Stimulated activated CD4-positive, alpha-beta T cell treated with anti-CD3 and anti-CD28 coated beads, Interleukin-2, amount 100 ng/mL, for 4 hours (primary cell): ENCODE data around the gene NAALADL2.

ENCODE experiments used
- DNase-seq: peaks from one replicate; pipeline ENCODE4 v3.0.0-alpha.2; 2020; ENCODE audit warnings: low read depth

The NAALADL2 gene

GRCh38 chr3:175200391-175201095 is 341.4 kb downstream of the NAALADL2 start:
- DNase-seq, result no peak

DNA sequence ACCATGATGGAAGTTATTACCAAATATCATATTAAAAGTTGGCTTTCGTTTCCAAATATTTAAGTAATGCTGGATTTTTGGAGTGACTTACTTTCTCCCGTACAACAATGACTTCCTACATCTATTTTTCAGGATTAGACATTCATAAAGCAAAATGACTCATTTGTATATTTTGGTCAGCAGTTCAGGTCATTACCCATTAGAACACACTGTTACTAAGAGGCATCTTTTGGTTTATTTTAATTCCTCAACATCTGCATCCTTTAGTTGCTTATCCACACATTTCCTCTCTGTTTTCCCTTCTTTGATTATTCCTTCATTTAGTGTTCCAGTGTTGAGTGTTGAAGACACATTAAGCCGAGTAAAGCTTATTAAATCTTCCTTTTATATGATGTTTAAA is 348.2 kb downstream of the NAALADL2 start:
- DNase-seq, result no peak

DNA sequence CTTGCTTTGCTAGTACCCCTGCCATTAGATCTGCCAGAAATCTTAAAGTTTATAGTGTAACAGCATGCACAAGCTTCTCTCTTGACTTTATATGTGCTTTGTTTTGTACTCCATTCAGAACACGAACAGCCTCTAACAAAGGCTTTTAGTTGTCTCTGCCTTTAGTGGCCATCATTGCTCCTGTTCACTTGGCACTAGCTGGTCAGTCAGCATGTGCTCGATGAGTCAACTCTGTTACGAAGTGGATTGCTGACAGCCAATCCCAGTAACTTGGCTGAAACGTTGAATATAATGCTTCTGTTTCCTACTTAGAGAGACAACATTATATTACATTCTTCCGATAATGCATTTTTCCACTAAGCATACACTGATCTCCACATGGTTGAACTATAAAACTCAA is 349.2 kb downstream of the NAALADL2 start:
- DNase-seq, result no peak

- no peak for DNase-seq
Observed at GRCh38 chr3:175211466-175211865, 352.3 kb downstream of the NAALADL2 start.

GRCh38 chr3:175212896-175213295 is 353.8 kb downstream of the NAALADL2 start:
- no peak for DNase-seq

DNA sequence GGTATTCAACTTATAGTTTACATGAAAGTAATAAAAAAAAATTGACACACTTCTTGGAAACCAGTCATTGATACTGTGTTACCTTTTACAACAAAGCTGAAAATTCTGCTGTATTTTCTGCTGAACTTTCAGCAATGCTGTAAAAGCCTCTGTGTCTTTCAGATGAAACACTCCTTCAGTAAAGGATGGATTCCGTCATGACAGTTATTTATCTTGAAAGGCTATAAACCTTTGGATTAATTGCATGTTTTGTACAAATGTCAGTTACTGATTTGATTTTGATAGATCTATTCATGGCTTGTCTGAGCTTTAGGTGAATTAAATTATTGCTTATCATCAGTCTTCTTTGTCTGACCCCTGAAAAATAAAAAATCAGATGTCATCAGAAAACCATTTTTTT is 355.1 kb downstream of the NAALADL2 start:
- DNase-seq, result no peak

DNA sequence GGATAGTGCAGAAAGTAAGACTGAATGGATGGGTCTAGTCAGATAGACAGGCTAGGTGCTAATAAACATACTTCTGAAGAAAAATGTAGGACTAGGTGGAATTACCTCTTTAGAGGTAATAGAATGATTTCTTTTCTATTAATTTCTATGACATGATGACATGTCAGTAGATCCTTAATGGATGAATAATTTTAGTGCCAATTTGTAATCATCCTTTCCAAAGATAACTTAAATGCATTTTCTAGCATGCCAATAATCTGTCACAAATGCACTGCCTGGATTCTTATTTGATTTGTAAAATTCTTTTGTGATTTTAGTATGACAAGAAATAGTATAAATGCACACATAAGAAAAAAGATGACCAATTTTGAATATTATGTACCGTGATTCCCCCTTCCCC is 356.7 kb downstream of the NAALADL2 start:
- DNase-seq, result no peak

GRCh38 chr3:175222356-175222755 is 363.2 kb downstream of the NAALADL2 start:
- no peak for DNase-seq

DNA sequence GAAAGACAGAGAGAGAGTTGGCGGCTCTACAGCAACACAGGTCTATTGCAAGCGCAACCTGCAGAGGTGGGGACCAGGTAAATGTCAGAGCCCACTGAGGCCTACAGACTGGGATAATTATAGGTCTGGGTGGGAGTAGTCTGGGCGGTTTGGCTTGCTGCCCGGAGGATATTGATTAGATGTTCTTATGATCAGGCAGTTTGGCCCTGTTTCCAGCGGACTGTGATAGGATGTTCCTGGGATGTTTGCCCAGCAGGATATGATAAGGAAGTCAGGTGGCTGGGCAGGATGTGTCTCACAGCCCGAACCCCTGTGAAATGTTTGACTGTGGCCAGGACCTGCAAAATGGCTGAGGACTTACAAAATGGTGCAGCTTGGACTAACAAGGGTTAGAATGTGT is 364.9 kb downstream of the NAALADL2 start:
- DNase-seq, result no peak

GRCh38 chr3:175226444-175226843 is 367.3 kb downstream of the NAALADL2 start:
- no peak for DNase-seq

GRCh38 chr3:175227126-175227525 is 368.0 kb downstream of the NAALADL2 start:
- DNase-seq, result no peak

DNA sequence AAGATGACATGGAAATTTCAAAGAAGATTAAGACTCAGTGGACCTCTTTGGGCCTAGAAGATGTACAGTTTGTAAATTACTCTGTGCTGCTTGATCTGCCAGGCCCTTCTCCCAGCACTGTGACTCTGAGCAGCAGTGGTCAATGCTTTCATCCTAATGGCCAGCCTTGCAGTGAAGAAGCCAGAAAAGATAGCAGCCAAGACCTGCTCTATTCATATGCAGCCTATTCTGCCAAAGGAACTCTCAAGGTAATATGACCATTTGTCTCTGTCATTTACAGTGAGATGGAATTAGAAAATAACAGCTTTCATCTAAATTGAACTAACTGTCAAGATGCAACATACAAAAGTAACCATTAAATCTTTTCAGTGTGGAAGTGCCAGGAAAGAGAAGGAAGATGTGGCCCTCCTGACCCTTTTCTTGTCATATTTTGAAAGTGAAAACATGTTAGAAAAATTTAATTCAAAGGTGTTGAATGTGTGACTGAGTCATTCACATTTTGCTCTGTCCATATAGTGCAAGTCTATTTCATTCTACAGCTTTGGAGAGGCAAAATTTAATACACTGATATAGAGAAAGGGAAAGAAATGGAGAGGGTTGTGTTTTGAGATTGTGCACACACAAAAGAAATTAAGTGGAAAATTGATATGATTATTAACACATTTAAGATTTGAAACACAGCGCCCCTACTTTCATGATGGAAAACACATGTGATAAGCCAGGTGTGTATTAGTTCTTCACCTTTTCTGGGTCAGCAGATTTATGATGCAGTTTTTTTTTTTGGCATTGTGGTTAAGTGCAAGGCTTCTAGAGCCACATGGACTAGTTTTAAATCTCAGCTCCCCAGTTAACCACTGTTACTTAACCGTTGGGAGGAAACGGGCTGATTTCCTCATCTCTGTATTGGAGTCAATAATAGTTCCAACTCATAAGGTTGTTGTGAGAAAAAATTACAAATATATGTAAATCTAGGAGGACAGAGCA is 375.1 kb downstream of the NAALADL2 start:
- DNase-seq, result no peak

DNA sequence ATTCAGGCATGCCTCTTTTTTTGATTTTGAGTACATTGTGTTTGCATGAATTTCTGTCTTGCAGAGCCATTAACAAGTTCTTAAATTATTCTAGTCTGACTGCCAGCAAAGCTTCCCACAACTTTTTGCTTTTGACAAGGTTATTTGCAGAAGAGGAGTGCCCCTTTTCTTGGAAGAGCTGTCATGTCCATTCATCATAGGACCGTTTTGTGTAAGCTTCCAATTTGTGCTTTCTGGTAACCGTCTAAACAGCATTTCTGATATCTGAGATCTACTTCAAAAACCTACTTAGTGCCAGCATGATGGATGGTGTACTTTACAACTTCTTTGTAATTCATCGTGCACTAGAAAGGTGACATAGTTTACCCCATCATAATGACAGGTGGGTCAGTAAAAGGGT is 379.7 kb downstream of the NAALADL2 start:
- DNase-seq, result no peak

DNA sequence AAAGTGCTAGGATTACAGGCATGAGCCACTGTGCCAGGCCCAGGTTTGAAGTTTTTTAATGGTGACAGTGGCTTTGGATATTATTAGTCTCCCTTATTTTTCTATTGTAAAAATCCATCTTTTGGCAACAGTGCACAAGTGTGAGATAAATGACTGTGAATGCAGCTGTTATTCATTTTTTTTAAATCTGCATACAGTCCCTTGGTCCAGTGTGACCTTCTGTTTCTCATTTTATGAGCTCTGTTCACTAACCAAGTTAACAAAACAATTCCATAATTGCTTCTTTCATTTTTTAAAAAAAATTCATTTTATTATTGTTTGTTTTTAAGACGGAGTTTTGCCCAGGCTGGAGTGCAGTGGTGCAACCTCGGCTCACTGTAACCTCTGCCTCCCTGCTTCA is 381.8 kb downstream of the NAALADL2 start:
- DNase-seq, result no peak

GRCh38 chr3:175242243-175242642 is 383.1 kb downstream of the NAALADL2 start:
- no peak for DNase-seq

DNA sequence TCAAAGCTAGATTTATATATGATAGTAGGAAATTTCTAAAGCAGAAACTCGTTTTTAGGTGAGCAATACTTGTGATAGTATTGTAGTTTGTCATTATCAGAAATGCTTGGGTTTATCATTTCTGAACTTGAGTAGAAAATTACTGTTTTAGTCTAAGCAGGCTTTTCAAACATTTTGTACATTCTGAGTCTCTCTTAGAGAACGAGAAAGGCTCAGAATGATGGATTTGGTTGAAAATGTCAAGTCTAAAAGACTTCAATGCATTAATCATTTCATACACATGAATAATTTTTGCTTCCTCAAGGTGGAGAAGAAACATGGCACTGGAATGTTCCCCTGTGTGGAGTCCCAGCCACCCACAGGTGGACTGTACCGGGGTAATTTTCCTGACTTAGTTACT is 387.1 kb downstream of the NAALADL2 start:
- DNase-seq, result no peak

DNA sequence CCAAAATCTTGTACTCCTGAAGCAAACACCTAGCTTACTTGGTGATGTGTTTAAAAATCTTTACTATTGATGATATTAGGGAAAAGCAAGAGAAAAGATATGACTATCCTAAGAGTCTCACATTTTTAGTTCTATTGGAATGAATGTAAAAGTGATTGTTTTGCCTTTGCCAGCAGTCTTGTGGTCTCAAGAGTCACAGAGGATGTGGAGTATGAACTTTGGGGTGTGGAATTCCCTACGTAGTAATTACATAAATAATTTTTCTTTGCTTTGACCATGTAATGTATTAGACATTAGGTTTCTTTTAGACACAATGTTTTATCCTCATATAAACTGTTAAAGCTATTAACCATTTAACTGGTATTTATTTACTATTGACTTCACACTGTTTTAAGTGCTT is 387.6 kb downstream of the NAALADL2 start:
- no peak for DNase-seq

- no peak for DNase-seq
Observed at GRCh38 chr3:175247629-175248028, 388.5 kb downstream of the NAALADL2 start.

DNA sequence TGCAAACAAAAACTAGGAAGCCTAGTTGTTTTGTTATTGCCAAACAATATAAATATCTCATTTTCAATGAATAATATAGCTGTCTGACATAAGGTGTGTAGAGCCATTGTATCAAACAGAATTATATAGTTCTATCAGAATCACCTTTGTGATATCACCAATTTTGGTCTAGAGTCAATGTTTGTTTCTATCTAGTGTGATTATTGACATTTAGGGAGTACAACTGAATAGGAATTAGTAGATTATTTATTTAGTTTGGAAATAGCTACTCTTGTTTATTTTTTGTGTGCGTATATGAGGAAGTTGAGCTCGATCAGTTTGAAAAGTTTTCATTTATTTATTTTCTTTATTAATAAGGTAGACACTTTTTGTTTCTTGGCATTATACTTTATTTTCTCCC is 389.7 kb downstream of the NAALADL2 start:
- DNase-seq, result no peak

DNA sequence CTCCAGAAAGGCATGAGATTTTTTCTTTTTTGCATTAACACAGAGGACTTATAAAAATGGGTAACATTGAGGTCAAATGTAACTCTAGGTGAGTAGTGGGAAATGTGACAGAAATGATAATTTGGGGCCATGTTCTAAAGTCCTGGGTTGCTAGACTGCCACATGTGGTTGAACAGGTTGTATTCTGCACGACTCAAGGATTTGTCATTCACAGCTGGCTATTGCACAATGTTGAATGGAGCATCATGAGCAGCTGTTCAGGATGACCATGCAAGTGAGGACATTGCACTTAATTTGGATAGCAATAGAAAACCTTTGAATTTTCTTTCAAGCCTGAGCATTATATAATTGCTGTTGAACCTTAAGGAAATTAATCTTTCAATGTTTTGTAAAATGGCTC is 396.6 kb downstream of the NAALADL2 start:
- no peak for DNase-seq

DNA sequence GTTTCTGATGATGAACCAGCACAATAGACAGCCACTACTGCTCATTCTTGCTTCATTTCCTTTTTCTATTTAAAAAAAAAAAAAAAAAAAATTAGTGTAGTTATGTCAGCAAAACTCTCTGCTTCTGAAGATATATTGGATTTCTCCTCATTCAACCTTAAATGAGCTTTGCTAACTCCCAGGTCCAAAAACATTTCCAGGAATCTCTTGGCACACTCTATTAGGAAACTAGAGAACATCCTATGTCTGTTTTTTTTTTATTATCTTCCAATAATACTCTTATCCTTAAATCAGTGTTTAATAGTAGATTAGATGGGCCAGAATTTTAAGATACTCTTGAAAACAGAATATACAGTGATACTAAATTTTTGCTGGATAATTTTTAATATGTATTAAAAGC is 398.0 kb downstream of the NAALADL2 start:
- DNase-seq, result no peak

GRCh38 chr3:175258763-175259162 is 399.6 kb downstream of the NAALADL2 start:
- DNase-seq, result no peak

DNA sequence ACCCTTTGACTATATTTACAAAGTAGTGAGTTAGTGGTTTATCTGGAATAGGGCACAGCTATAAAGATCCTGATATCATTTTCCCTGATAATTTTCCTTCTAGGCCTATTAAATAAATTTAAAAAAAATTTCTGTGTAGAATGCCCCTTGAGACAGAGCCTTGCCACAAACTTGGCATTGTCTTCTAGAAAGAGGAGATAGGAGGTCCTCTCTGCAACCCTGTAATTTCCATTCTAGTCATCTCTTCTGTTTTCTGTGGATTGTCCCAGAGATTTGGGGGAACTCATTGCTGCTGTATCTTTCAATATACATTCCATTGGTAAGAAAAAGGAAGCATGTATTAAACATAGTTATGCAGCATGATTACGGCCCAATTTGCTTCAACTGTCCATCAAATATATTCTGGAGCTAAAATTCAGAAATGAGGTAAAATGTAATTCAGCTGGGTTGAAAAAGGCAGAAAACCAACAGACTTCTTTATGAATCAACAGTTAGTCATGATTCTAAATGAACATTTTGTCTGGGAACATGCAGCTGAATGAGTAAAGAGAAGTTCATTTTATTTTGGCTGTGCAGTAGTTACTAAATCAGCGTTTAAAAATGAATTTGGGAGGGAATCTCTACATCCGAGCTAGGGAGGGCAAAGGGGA is 401.1 kb downstream of the NAALADL2 start:
- no peak for DNase-seq
